GM12892 (cell line): ENCODE measurements around the gene SPPL2C.

Experiments
- DNase-seq: peaks from one replicate; pipeline ENCODE4 v3.0.0; 2011; ENCODE audit not compliant: insufficient read length
- FAIRE-seq: peaks from 2 replicates; lab custom pipeline; 2011; peaks lifted over from hg19 to GRCh38; lab: Jason Lieb, UNC
- POLR2A ChIP-seq: IDR thresholded peaks from 2 replicates; pipeline ENCODE4 v1.6.1; 2011; ENCODE audit warnings: low read depth, low read length, control low read depth
- POLR2AphosphoS5 ChIP-seq: IDR thresholded peaks from 2 replicates; pipeline ENCODE4 v1.6.1; 2011; ENCODE audit warnings: low read depth, low read length, control low read depth
- TAF1 ChIP-seq: IDR thresholded peaks from 2 replicates; pipeline ENCODE4 v1.6.1; 2011; ENCODE audit warnings: low read depth, mild to moderate bottlenecking, control low read depth, low read length, borderline replicate concordance

SPPL2C gene

DNA sequence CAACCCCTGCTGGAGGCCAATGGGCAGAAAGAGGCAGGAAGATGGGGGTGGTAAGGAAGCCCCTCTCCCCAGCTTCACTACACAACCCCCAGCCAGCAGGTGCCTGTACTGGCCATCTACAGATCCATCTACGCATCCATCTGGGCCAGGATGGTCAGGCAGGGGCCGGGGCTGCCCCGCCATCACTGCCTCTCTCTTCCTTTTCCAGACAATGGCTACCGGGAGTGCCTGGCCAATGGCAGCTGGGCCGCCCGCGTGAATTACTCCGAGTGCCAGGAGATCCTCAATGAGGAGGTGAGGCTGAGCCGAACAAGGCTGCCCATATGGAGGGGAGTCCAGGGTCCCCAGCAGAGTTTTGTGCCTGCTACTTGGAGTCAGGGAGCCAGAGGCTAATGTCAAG lies 23.5 kb upstream of the SPPL2C start:
- TF ChIP-seq TAF1 (no peak), POLR2AphosphoS5 (no peak), POLR2A (no peak)
- FAIRE-seq (no peak), DNase-seq (no peak)

DNA sequence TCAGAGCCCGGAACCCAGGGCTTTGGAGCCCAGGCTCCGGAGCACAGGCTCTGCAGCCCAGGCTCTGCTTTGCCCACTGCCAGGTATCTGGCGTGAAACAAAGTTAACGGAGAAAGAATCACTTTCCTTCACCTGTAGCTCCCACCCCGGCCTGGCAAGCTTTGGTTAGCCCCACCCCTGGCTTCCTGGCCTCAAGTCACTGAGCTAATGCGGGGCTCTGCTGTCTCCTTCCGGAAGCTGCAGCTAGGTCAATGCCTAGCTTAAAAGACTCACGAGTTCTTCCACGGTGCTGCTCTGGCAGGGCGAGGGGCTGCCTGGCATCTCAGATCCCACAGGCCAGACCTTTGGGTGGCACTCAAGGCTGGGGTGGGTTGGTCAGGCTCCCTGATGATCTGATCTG lies 21.1 kb upstream of the SPPL2C start:
- no peak for TF ChIP-seq POLR2A
- TF ChIP-seq POLR2AphosphoS5, result no peak
- TF ChIP-seq TAF1, result no peak
- FAIRE-seq (no peak), DNase-seq (no peak)

DNA sequence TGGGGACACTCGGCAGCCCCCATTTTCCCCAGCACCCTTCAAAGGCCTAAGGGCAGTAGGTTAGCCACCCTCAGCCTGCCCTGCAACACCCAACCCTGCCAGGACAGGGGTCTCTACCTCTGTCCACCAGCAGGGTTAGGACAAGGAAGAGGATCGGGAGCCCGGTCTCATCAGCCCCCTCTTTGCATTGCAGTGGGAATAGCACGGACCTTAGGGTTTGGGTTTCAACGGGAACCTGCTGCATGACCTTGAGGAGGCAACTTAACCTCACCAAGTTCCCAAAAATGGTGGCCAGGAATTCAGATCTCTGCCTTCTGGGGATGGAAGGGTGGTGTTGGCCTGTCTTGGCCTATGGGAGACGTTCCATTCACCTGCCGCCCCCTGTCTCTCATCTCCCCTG lies 20.2 kb upstream of the SPPL2C start:
- no peak for DNase-seq
- no peak for FAIRE-seq
- TF ChIP-seq POLR2AphosphoS5 (no peak), TAF1 (no peak), POLR2A (no peak)

DNA sequence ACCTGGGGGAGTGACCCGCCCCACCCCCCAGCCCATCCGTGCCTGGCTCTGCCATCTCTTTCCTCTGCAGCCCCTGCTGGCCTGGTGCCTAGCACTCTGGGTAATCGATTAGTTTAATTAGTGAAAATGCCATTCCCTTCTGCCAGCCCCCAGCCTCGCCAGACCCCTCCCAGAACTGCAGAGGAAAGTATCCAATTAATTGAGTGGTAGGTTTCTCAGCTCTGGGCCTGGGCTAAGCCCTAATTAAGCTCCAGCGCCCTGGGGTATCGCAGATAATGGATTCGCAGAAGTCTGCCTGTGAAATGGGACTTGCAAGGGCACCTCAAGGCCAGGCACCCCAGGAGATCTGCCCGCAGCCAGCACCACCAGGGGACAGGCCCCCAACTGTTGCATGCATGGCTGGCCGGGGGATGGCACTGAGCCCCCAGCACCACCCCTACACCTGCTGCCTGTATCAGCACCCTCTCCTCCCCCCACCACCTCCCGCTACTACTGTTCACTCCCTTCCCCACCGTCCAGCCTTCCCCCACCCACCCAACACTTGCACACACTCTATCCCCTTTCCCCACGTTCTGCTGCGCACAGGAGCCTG lies 19.7 kb upstream of the SPPL2C start:
- FAIRE-seq (no peak), DNase-seq (no peak)
- no peak for TF ChIP-seq TAF1
- TF ChIP-seq POLR2AphosphoS5, result no peak
- no peak for TF ChIP-seq POLR2A

DNA sequence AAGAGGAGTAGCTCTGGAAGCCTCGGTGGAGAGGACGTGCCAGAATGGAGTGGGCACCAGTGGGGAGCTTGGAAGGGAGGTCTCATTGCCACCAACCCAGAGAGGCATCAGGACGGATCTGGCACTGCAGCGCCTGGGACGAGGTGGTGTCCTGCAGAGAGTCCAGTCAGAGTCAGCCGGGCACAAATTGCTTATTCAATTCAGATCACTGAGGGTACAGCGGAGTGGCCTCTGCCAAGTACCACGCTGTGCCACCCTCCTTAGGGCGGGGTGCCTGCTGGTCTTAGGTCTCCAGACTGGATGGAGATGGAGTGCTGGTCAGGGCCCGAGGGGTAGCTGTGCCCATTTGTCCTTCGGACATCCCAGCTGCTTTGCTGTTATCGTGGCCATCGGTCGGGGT lies 18.9 kb upstream of the SPPL2C start:
- FAIRE-seq, result no peak
- TF ChIP-seq TAF1, result no peak
- TF ChIP-seq POLR2AphosphoS5, result no peak
- TF ChIP-seq POLR2A, result no peak
- DNase-seq, result no peak

DNA sequence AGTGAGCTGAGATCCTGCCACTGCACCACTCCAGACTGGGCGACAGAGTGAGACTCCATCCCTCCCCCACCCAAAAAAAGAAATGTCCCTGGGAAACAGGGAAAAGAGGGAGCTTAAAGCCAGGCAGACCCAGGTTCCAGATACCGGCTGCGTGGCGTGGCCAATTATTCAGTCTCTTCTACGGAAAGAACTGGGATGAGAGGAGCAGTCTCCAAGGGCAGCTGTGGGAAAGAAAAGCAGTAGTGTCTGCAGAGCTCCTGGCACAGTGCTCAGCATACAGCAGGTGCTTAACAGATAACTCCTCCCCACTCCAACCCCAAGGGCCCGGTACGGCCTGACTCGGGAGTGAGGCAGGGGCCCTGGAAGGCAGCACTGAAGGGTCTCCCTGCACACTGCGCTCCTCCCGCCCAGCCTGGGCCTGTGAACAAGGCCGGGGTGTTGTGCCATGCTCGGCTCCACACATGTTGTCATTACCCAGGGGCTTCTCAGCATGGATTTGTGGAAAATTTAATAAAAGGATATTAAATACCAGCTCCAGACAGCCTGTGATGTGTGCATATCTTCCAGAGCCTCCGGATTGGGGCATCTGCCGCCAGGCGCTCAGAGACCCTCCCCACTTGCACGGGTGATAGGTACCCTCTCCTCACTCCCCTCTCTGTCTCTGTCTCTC lies 17.6 kb upstream of the SPPL2C start:
- DNase-seq (no peak), FAIRE-seq (no peak)
- no peak for TF ChIP-seq POLR2A
- no peak for TF ChIP-seq POLR2AphosphoS5
- no peak for TF ChIP-seq TAF1

DNA sequence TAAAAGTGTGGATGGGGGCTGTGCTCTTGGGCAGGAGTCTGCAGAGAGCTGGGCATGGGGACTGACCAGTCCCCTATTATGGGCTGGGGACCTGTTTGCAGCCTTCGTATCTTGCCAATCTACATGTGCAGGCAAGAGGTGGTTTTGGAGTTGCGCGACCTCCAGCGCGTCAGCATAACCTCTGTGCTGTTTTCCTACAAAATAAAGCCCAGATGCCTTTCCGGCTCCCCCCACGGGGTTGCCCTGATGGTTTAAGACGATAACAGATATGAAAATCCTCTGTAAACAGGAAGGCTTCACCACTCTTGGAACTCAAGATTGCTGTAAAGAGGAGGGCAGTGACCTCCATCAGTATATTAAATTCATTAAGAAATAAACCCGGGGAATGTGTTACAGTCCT lies 16.5 kb upstream of the SPPL2C start:
- no peak for FAIRE-seq
- DNase-seq, result no peak
- no peak for TF ChIP-seq POLR2A
- no peak for TF ChIP-seq POLR2AphosphoS5
- no peak for TF ChIP-seq TAF1

DNA sequence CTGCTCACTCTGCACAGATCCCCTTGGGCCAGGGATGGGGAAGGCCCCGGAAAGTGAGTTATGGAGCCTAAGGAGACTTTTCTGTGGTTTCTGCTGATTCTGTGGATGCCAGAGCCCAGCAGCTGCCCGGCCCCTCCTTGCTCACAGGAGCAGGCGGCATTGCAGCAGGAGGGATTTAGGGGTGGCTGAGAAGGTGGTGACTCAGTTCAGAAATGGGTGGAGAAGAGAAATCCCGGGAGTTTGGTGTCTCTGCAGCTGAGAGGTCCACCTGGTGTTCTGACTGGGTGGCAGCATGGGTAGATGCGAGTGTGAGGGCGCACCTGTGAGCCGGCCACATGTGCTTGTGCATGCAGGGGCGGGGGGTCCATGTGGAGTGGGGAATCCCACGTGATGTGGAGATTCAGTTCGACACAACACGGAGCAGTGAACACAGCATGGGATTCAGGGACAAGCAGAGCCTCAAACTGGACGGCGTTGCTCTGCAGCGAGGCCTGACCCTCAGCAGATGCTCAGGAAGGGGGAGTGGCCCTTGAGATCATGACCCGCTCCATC lies 16.0 kb upstream of the SPPL2C start:
- TF ChIP-seq POLR2A (no peak), POLR2AphosphoS5 (no peak), TAF1 (no peak)
- FAIRE-seq, result no peak
- DNase-seq, result no peak

DNA sequence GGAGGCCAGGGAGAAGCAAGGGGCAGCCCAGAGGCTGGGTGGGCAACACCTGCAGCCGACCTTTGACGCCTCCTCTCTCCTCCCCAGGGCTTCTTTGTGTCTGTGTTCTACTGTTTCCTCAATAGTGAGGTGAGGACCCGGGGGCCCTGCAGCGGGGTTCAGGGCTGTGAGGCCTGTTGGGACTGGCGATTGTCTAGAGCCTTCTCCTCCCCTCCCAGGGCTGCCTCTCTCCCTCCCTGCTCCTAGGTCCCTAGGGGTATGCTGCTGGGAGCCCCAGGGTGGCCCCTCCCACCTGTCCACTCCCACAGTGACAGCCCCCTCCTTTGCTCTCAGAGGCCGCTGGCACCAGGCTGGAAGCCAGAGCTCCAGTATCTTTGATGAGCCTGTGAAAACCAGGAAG lies 10.8 kb upstream of the SPPL2C start:
- no peak for DNase-seq
- TF ChIP-seq TAF1 (no peak), POLR2AphosphoS5 (no peak), POLR2A (no peak)
- FAIRE-seq, result no peak

DNA sequence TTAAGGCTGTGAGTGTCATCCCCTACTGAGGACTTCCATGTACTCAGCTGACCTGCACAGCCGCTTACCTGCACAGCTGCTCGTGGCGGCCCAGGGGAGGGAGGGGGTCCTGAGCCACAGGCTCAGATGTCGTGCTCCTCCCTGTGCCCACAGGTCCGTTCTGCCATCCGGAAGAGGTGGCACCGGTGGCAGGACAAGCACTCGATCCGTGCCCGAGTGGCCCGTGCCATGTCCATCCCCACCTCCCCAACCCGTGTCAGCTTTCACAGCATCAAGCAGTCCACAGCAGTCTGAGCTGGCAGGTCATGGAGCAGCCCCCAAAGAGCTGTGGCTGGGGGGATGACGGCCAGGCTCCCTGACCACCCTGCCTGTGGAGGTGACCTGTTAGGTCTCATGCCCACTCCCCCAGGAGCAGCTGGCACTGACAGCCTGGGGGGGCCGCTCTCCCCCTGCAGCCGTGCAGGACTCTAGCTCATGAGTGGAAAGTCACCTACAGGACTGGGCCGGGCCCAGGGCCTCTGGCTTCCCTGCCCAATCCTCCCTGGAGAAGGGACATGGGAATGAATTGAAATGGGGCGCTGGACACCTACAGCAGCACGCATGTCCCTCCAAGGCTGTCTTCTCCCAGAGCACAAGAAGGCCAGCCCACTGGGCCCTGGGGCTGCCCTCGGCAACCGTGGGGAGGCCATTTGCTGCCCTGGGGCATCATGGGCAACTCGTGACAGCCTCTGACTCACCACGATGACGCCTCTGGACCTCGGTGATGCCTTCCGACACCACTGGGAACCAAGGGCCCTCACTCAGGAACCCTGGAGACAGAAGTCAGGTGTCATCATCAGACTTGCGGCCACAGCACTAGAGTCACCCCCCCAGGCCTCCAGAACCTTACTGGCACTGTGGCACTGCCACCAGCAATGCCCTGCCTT lies 9.9 kb upstream of the SPPL2C start:
- FAIRE-seq, result no peak
- TF ChIP-seq TAF1 (no peak), POLR2A (no peak), POLR2AphosphoS5 (no peak)
- no peak for DNase-seq

DNA sequence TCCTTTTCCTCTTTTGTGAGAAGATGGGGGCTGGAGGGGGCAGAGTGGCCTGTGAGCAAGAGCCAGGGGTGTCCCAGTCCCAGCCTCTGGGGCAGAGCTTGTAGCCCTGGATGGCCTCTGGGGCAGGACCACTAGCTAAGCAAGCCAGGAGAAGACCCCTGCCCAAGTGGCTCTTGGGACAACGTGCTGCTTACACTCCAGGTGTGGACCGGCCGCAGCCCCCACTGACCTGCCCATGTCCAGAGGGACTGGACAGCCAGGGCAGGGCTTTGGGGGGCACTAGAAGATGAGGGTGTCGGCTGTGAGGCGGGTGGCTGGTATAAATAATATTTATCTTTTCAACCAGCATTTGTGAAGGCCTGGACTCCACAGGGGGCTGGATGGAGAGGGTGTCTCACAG lies 9.2 kb upstream of the SPPL2C start:
- no peak for TF ChIP-seq POLR2A
- TF ChIP-seq POLR2AphosphoS5, result no peak
- TF ChIP-seq TAF1, result no peak
- FAIRE-seq (no peak), DNase-seq (no peak)
